Activated naive CD8-positive, alpha-beta T cell treated with anti-CD3 and anti-CD28 coated beads, Interleukin-2, amount 10 ng/mL, durations not matched to agents 7 days and 5 days (primary cell): ENCODE results near the gene GRM4. TPM values are rescaled to one million over a fixed set of nuclear protein-coding genes. Genes with fewer than 3 reads are reported as not detected.

ENCODE experiments used
- ATAC-seq: fragments of 150-1000 bp; cut with Tn5 transposase; one replicate; pipeline ENCODE4 v1.10.0; 2021; ENCODE audit warnings: low read depth, moderate library complexity
- POLR2A ChIA-PET: fragments of 350-600 bp; sonication (Branson Sonifier 250); formaldehyde crosslinking; loops from one replicate; lab custom pipeline; 2021; ENCODE audit warnings: antibody characterized with exemption; lab: Charles Lee
- DNase-seq: peaks from one replicate; pipeline ENCODE4 v3.0.0; 2021
- H3K27ac Mint-ChIP-seq: one replicate; pipeline ENCODE4 v1.8.0; 2022; ENCODE audit warnings: mild to moderate bottlenecking, mixed read lengths
- H3K27me3 Mint-ChIP-seq: one replicate; pipeline ENCODE4 v1.8.0; 2022; ENCODE audit warnings: mild to moderate bottlenecking, moderate library complexity, mixed read lengths
- H3K36me3 Mint-ChIP-seq: one replicate; pipeline ENCODE4 v1.8.0; 2021; ENCODE audit warnings: mild to moderate bottlenecking, mixed read lengths
- H3K4me1 Mint-ChIP-seq: one replicate; pipeline ENCODE4 v1.8.0; 2021; ENCODE audit warnings: mixed read lengths
- H3K4me3 Mint-ChIP-seq: one replicate; pipeline ENCODE4 v1.8.0; 2022; ENCODE audit warnings: mild to moderate bottlenecking, moderate library complexity, mixed read lengths
- H3K9me3 Mint-ChIP-seq: one replicate; pipeline ENCODE4 v1.8.0; 2021; ENCODE audit warnings: mixed read lengths
- total RNA-seq, 2 experiments: library from RNA; stranded (reverse); gene quantifications; one replicate each; pipeline ENCODE4 v1.2.3, GENCODE V29; 2021

GRM4 gene
- total RNA-seq, 2 experiments from 2014 or later = 0.14 to 0.44 TPM

DNA sequence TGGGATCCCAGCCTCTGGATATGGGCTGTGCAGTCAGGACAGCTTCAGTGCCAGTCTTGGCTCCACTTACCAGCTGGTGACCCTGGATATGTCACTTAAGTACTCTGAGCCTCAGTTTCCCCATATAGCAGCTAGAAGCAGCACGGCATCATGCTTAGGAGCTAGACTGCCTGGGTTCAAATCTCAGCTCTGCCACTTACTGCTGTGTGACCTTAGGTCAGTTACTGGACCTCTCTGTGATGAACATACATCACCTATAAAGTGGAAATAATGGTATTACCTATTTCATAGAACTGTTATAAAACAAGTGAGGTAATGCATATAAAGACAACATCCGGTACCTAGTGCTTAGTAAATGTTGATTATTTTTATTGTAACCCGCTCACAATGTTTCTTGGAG is 83.7 kb downstream of the GRM4 start:
- no peak for ATAC-seq
- H3K27ac Mint-ChIP-seq = no peak overlapping the region
- POLR2A ChIA-PET = interaction anchor here (0.6 kb wide), 1 partner anchor 127 kb away, joined by 3 read pairs; no protein-coding TSS in a partner anchor
- no peaks in the 10 kb centered on the region for H3K9me3 Mint-ChIP-seq
- H3K27me3 Mint-ChIP-seq = no peaks in the 10 kb centered on the region
- no peaks in the 10 kb centered on the region for H3K36me3 Mint-ChIP-seq
- DNase-seq = no peak
- H3K4me3 Mint-ChIP-seq = no peak overlapping the region
- H3K4me1 Mint-ChIP-seq = no peaks in the 10 kb centered on the region

DNA sequence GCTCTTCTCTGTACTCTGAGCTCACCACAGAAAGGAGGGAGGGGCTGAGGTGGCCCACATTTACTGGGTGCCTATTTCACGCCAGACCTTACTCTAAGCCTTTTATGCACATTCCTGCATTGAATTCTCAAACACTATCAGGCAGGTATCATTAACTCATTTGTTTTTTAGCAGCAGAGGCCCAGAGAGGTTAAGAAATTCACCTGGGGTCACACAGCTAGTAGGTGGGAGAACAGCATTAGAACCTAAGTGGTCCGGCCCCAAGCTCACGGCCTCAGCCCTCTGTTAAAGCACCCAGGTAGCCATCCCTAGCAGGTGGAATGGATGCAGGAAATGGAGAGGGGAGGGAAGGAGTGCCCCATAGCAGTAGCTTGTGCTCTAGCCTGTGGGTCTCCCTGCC is 84.5 kb downstream of the GRM4 start:
- no peaks in the 10 kb centered on the region for H3K36me3 Mint-ChIP-seq
- DNase-seq (no peak), ATAC-seq (no peak)
- no peaks in the 10 kb centered on the region for H3K9me3 Mint-ChIP-seq
- no peaks in the 10 kb centered on the region for H3K4me1 Mint-ChIP-seq
- no peak overlapping the region for H3K27ac Mint-ChIP-seq
- POLR2A ChIA-PET = no interaction called here
- H3K27me3 Mint-ChIP-seq = no peaks in the 10 kb centered on the region
- no peak overlapping the region for H3K4me3 Mint-ChIP-seq

DNA sequence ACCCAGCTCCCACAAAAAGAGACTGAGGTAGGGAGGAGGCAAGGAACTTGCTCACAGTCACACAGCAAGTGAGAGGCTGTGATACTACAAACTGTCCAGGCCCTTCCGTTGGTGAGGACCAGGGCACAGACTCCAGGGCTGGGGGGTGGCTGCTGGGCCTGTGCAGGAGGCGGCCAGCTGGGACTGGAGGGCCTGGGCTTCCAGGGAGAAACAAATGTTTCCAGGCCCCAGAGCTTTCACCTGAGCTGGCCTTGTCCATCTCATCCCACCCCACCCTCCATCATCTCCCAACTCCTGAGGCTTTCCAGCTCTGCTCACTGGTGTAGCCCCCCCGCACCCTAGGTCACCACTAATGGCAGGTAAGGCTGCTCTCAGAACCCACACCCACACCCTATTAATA is 86.0 kb downstream of the GRM4 start:
- ATAC-seq = no peak

DNA sequence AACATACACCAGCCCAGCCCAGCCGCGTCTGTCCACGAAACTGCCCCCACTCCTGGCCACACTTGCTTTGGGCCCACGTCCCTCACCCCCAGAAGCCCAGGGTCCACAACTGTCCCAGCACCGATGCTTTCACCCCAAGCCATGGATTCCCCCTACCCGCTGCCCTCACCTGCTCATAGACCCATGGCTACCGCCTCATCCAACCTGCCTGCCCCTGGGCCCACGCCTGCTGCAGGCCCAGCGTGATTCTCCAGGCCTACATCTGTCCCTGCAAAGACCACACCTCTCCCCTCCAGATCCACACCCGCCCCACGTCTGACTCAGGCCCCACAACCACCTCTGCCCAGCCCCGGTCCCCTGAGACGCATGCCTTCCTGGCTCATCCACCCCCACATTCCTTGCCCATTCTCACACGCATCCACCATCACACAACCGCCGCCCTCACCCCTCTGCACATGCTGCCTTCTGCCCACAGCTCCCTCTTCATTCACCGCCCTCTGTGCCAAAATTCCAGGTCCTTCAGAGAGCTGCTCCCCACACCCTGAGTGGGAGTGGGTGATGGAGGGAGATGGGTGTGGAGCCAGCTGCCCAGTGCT is 86.7 kb downstream of the GRM4 start:
- Mint-ChIP-seq H3K4me1 (no peaks in the 10 kb centered on the region), H3K36me3 (no peaks in the 10 kb centered on the region), H3K9me3 (no peaks in the 10 kb centered on the region), H3K4me3 (no peak overlapping the region), H3K27ac (no peak overlapping the region), H3K27me3 (peaks cover 1% of the 10 kb centered on the region)
- DNase-seq = no peak
- ATAC-seq = no peak
- POLR2A ChIA-PET = no interaction called here

More for the DNA sequence above, 86.0 kb downstream of the GRM4 start:
- no peak for DNase-seq
- H3K9me3 Mint-ChIP-seq = no peaks in the 10 kb centered on the region
- H3K27ac Mint-ChIP-seq = no peak overlapping the region
- no peak overlapping the region for H3K4me3 Mint-ChIP-seq
- H3K4me1 Mint-ChIP-seq = no peaks in the 10 kb centered on the region
- POLR2A ChIA-PET = interaction anchor here (0.6 kb wide), 1 partner anchor 286 kb away, joined by 4 read pairs; no protein-coding TSS in a partner anchor
- no peaks in the 10 kb centered on the region for H3K27me3 Mint-ChIP-seq
- no peaks in the 10 kb centered on the region for H3K36me3 Mint-ChIP-seq

DNA sequence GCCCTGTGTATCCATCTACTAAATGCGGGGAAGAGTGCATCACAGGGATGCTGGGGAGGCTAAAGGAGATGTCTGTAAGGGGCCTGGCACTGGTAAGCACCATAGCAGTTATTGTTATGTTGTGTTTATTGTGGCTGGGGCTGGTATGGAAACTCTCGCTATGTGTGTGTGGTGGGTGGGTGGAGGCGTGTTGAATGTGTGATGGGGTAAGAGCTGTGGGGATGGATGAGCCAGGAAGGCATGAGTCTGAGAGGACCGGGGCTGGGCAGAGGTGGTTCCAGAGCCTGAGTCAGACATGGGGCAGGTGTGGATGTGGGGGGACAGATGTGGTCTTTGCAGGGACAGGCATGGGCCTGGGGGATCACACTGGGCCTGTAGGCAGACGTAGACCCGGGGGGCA is 88.1 kb downstream of the GRM4 start:
- H3K36me3 Mint-ChIP-seq = no peaks in the 10 kb centered on the region
- H3K27me3 Mint-ChIP-seq = peaks cover 5% of the 10 kb centered on the region
- H3K27ac Mint-ChIP-seq = no peak overlapping the region
- no peak overlapping the region for H3K4me3 Mint-ChIP-seq
- DNase-seq = no peak
- no peaks in the 10 kb centered on the region for H3K4me1 Mint-ChIP-seq
- POLR2A ChIA-PET = no interaction called here
- H3K9me3 Mint-ChIP-seq = no peaks in the 10 kb centered on the region
- no peak for ATAC-seq

DNA sequence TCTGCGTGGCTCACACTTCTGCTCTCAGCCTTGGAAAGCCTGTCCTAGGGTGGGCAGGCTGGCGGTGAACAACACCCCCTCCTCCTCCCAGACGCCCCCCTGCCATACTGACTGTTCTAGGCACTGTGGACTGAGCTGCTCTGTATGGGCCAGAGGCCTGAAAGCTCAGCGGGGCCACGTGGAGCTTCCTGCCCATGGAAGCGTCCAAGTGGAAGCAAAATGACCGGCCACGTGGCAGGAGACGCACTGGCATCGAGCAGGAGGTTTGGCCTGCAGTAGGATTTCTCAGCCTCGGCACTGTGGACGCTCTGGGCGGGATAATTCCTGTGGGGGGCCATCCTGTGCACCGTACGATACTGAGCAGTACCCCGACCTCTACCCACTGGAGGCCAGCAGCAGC is 88.7 kb downstream of the GRM4 start:
- POLR2A ChIA-PET = no interaction called here
- Mint-ChIP-seq H3K4me1 (no peaks in the 10 kb centered on the region), H3K9me3 (no peaks in the 10 kb centered on the region), H3K4me3 (no peak overlapping the region), H3K36me3 (no peaks in the 10 kb centered on the region), H3K27me3 (peaks cover 6% of the 10 kb centered on the region), H3K27ac (no peak overlapping the region)
- no peak for ATAC-seq
- DNase-seq = no peak

DNA sequence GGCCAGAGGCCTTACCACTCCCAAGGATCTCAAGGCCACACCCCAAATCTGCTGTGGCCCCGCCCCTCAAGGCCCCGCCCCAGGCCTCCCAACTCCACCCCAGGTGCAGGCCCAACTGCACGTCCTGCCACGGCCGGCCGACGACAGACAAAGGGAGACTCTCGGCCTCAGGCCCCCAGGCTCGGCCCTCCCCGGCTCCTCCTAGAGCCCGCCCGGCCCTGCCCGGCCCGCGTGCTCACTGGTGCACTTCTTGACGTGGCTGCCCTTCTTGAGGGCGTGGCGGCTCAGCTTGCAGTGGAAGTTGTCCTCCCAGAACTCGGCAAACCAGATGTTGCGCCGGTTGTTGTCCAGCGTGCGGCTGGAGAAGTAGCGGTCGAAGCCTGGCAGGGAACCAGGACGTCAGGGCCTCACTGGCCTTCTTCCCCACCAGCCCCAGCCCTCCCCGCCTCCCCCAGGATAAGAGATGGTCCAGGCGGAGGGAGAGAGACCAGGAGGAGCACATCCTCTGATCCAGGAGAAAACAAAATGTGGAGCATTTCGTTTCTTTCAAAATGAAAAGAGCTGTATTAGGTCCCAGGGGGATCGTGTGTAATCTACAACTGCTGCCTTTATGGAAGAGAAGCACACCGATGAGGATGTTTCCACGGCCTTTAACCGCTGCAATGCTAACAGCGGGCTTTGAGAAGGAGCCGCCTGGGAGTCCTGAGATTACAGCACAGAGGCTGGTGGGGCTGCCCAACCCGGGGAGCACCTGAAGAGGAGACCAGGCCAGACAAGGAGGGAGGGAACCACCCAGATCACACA is 89.4 kb downstream of the GRM4 start:
- H3K27ac Mint-ChIP-seq = no peak overlapping the region
- H3K36me3 Mint-ChIP-seq = no peaks in the 10 kb centered on the region
- no peaks in the 10 kb centered on the region for H3K9me3 Mint-ChIP-seq
- H3K27me3 Mint-ChIP-seq = peaks cover 8% of the 10 kb centered on the region
- POLR2A ChIA-PET = no interaction called here
- DNase-seq (no peak), ATAC-seq (no peak)
- H3K4me3 Mint-ChIP-seq = no peak overlapping the region
- no peaks in the 10 kb centered on the region for H3K4me1 Mint-ChIP-seq

DNA sequence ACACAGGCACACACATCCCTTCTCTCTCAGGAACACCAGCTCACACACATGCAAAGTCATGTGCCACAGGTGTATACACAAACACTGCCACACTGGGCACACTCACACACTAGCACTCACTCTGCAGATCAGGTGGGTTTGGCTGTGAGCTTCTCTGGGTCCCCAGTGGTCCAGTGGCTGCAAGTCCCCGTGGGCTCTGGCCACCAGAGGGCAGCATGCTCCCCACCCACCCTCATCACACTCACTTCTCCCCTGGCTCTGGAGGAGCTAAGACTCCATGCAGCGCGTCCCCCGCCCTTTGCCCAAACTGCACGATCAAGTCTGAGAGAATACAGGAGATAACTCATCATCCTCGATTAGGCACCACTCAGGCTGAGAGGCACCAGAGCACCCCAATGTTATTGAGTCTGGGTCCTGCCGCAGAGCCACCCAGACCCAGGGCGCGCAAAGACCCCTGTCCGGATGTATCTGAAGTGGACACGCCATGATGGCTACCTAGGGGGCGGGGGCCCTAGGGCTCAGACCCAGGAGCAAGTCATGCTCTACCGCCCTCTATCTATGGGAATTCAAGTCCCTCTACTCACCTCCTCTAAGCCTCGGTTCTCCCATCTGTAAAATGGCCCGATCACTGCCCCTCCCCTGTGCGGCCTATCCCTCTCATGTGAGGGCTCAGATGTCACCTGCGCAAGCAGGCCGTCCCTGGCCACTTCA is 90.5 kb downstream of the GRM4 start:
- H3K36me3 Mint-ChIP-seq = no peaks in the 10 kb centered on the region
- DNase-seq (peak; percentile 72), ATAC-seq (peak; percentile 73)
- POLR2A ChIA-PET = interaction anchor here (0.6 to 0.7 kb wide), 2 partner anchors 77 to 460 kb away, joined by 3 to 4 read pairs; no protein-coding TSS in a partner anchor
- no peak overlapping the region for H3K27ac Mint-ChIP-seq
- H3K27me3 Mint-ChIP-seq = peaks cover 10% of the 10 kb centered on the region
- no peaks in the 10 kb centered on the region for H3K9me3 Mint-ChIP-seq
- H3K4me1 Mint-ChIP-seq = no peaks in the 10 kb centered on the region
- no peak overlapping the region for H3K4me3 Mint-ChIP-seq

DNA sequence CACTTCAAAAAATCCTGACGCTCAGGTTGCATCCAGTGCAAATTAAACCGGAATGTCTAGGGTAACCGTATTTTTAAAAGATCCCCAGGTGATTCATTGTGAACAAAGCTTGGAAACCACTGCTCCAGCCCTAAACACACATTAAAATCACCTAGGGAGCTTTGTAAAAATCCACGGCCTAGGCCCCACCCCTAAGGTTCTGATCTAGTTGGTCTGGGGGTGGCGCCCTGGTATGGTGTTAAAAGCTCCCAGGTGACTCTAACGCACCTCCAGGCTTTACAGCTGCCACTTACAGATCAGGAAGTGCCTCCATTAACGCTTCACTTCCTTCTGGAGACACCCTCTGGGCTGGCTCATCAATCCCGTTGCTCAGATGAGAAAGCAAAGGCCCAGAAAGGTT is 92.2 kb downstream of the GRM4 start:
- H3K27me3 Mint-ChIP-seq = peaks cover 13% of the 10 kb centered on the region
- no peak overlapping the region for H3K4me3 Mint-ChIP-seq
- H3K9me3 Mint-ChIP-seq = no peaks in the 10 kb centered on the region
- H3K4me1 Mint-ChIP-seq = no peaks in the 10 kb centered on the region
- no peaks in the 10 kb centered on the region for H3K36me3 Mint-ChIP-seq
- no peak for ATAC-seq
- no peak for DNase-seq
- H3K27ac Mint-ChIP-seq = no peak overlapping the region
- POLR2A ChIA-PET = no interaction called here

DNA sequence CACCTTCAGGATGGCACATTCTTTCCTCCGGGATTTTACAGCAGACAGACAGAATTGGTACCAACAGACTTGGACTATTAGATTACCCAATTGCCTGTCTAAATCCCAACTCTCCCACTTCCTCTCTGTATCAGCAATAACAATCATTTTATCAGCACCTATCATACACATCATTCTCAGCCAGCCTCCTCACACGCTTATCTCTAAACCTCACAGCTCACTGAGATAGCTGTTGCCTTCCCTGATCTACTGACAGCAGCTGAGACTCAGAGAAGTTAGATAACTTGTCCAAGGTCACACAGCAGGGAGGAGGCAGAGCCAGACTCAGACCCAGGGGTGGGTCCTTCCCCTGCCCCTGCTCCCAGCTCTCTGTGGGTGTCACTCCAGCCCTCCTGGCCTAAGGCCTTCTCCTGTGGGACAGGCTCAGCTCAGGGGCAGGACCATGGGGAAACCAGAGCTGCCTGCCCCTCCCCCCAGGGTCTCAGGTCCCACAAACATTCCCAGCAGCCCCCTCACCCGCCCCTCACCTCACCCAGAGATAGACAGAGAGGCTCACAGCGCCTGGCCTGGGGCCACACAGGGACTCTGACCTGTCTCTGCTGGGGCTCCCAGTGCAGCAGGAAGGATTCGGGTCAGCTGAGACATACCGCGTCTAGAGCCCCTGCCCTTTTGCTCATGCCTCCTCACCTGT is 92.8 kb downstream of the GRM4 start:
- POLR2A ChIA-PET = no interaction called here

DNA sequence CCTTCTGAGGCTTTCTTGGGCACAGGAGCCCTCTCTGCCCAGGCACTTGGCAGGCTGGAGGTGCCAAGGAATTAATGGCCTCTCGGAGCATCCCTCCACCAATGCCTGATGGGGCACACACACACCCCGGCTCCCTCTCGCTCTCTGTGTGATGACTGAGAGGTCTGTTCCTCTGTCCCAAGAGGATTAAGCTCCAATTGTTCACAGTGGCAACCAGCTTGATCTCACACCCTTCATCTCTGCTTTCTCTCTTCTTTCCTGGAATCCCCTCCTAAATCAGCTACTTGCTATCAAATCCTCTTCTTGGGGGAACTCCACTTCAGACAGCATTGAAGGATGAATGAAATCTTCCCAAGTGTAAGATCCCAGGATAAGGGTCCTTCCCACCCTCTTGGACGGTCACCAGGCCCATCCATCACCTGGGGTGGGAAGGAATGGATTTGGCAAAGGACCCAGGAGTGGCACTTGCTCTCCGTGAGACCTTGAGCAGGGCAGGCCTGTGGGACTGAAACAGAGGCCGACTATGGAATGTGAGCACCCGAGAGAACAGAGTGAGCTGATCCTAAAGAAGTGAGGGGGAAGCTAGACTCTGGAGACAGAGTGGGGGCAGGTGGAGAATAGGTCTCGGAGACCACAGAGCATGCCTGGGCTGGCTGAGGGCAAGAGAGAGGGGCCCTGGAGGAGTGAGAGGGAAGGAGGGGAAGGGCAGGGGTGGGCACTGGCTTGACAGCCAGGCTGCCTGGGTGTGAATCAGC is 93.6 kb downstream of the GRM4 start:
- H3K9me3 Mint-ChIP-seq = no peaks in the 10 kb centered on the region
- DNase-seq = no peak
- no peak for ATAC-seq
- no peak overlapping the region for H3K4me3 Mint-ChIP-seq
- no peaks in the 10 kb centered on the region for H3K4me1 Mint-ChIP-seq
- H3K27me3 Mint-ChIP-seq = peaks cover 13% of the 10 kb centered on the region
- H3K27ac Mint-ChIP-seq = no peak overlapping the region
- POLR2A ChIA-PET = no interaction called here
- H3K36me3 Mint-ChIP-seq = no peaks in the 10 kb centered on the region

More for the DNA sequence above, 92.8 kb downstream of the GRM4 start:
- ATAC-seq (no peak), DNase-seq (no peak)
- Mint-ChIP-seq H3K27ac (no peak overlapping the region), H3K36me3 (no peaks in the 10 kb centered on the region), H3K27me3 (peaks cover 13% of the 10 kb centered on the region), H3K9me3 (no peaks in the 10 kb centered on the region), H3K4me3 (no peak overlapping the region), H3K4me1 (no peaks in the 10 kb centered on the region)

DNA sequence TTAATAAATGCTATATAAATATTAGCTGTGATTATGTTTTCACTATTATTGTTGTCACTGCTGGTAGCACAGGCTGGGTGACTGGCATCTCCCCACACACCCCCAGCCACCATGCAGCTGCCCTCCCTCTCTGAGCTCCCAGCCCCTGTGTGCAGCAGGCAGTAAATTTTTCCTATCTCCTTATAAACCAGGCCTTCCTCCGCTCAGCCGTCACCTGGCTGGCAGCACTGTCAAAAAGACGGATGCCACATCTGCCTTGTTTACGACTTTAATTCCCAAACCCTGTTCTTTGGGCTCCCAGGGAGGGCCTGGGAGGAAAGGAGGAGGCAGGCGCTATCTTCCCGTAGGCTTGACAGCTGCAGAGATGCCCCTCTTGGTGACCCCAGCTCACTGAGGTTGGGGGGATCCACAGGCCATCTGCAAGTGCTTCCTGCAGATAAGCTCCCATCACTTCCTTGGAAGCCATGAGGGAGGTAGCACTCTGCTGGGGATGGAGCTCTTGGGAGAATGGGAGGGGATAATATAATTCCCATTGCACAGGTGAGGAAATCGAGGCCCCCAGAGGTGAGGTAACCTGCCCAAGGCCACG is 94.5 kb downstream of the GRM4 start:
- H3K4me1 Mint-ChIP-seq = no peaks in the 10 kb centered on the region
- POLR2A ChIA-PET = no interaction called here
- H3K36me3 Mint-ChIP-seq = no peaks in the 10 kb centered on the region
- no peak overlapping the region for H3K4me3 Mint-ChIP-seq
- DNase-seq (no peak), ATAC-seq (no peak)
- no peak overlapping the region for H3K27ac Mint-ChIP-seq
- H3K27me3 Mint-ChIP-seq = peaks cover 13% of the 10 kb centered on the region
- H3K9me3 Mint-ChIP-seq = no peaks in the 10 kb centered on the region
